22Rv1 (cell line): ENCODE measurements around the gene MTERF2.

Source experiments
- ZFX ChIP-seq: fragments of 450-650 bp; IDR thresholded peaks from 2 replicates; pipeline ENCODE4 v1.6.1; 2017; ENCODE audit warnings: antibody characterized with exemption, borderline replicate concordance
- TF ChIP-seq, protein P1 (sequence below): fragments of 450-650 bp; IDR thresholded peaks from 2 replicates; pipeline ENCODE4 v1.5.1; 2017; ENCODE audit warnings: mild to moderate bottlenecking

DNA sequence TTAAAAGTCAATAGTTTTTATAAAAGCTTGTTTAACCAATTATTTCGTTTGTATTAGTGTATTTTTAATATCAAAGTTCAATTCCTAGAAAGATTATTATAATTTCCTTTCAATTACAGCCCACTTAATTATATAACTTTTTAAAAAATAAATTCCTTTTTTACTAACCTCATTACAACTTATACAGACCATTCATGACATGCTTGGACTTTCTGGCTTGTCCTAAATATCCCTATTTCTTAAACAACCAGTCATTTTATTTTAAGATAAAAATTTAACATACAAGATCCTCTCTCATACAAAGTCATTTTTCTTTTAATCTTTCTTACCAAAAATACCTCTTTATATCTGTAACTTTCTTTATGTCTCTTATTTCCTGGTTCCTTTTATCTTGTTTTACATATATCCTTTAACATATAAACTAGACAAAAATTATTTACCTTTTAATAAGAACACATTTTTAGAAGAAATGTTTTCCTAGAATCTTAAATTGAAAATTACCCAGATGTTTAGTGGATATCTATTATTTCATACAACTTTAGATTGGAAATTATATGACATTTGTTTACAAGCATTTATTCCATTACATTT lies 41.6 kb downstream of the MTERF2 start:
- TF ChIP-seq, protein P1, sequence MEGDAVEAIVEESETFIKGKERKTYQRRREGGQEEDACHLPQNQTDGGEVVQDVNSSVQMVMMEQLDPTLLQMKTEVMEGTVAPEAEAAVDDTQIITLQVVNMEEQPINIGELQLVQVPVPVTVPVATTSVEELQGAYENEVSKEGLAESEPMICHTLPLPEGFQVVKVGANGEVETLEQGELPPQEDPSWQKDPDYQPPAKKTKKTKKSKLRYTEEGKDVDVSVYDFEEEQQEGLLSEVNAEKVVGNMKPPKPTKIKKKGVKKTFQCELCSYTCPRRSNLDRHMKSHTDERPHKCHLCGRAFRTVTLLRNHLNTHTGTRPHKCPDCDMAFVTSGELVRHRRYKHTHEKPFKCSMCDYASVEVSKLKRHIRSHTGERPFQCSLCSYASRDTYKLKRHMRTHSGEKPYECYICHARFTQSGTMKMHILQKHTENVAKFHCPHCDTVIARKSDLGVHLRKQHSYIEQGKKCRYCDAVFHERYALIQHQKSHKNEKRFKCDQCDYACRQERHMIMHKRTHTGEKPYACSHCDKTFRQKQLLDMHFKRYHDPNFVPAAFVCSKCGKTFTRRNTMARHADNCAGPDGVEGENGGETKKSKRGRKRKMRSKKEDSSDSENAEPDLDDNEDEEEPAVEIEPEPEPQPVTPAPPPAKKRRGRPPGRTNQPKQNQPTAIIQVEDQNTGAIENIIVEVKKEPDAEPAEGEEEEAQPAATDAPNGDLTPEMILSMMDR, result no peak
- no peak for TF ChIP-seq ZFX
